NCI-H526 (cell line): ENCODE data around the gene CDS1.
"Not testable (repeated sequence)": the region's sequence is repeated elsewhere in the genome, so short reads cannot be mapped to it uniquely, and the experiment has no call there.

Experiments used
- DNase-seq, 2 experiments: peaks; one replicate each; lab custom pipeline; 2025; lab: John Stamatoyannopoulos, UW

The CDS1 gene

GRCh38 chr4:84611531-84611930 lies 28.6 kb downstream of the CDS1 start:
- DNase-seq = no peak

- DNase-seq = peak in 1 of 2 experiments; percentile 20
Observed at GRCh38 chr4:84614891-84615290, 32.0 kb downstream of the CDS1 start.

DNA sequence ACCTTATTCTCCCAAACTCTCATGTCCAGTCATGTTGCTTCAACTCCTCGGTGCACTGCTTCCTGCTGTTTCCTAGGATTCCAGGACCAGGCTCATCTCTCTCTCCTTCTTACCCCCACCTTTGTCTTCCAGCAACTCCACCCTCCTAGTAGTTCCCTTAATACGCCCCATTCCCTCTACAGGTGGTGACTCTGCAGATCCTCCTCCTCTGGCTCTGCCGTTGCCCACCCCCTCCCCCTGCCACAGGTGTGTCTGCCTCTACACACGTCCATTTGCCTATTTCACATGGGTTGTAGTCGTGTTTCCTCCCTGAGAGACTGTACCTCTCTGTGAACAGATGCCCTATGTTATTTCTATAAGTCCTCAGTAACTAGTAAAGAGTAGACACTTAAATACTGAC lies 32.4 kb downstream of the CDS1 start:
- peak in 1 of 2 experiments; percentile 29 for DNase-seq

DNA sequence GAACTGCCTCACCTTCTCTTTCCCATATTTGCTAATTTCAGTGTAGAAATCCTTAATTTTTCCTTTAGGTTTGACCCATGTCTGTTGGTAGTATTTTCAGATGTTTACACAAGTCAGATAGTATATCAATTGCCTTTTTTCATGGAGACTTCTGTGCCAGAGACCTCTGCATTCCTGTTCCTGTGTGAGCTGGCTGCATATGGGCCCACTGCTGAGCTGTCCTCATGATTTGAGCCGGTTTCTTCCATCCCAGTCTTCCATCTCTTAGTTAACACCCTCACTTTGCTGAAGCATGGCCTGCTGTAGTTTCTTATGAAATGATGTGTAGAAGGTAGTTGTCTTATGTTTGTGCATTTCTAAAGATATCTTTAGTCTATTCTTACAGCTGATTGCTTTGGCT lies 40.0 kb downstream of the CDS1 start:
- no peak for DNase-seq

- DNase-seq = no peak
Observed at GRCh38 chr4:84623661-84624060, 40.7 kb downstream of the CDS1 start.

- DNase-seq = no peak
Observed at GRCh38 chr4:84626673-84627072, 43.7 kb downstream of the CDS1 start.

GRCh38 chr4:84631573-84631972 lies 48.6 kb downstream of the CDS1 start:
- DNase-seq = no peak

DNA sequence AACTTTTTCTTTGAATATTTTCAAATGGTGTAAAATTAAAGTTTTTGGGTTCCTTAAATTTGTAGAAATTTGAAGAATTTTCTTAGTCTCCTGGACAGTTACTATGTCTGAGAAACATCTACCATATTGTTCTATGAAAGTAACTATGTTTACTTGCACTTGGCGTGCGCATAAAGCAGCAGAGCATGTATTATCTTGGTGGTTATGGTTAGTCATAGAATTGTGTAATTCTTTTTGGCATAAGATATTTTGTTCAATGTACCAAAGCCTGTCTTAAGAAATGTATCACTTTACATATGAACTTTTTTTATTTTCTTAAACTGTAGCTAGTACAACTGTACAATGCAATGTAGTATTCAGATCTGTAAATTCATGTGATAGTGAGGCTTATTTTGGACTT lies 49.2 kb downstream of the CDS1 start:
- no peak for DNase-seq

GRCh38 chr4:84634961-84635360 lies 52.0 kb downstream of the CDS1 start:
- no peak for DNase-seq

DNA sequence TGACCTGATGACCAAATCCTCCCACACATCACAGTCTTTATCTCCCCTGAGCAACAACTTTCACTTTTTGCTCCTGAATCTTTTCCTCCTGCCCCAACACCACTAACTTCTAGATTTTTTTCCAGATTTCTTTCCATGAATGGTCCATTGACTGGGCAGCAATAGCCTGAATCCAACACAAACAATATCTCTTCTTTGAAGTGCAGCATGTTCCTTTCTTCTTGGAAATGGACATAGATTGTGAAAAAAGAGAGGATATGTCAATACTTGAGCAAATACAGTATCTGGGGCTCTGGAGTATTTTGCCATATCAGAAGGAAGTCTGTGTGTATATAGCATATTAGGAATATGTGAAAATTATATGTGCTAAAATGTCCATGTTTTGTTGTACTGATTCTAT lies 55.2 kb downstream of the CDS1 start:
- DNase-seq = no peak

DNA sequence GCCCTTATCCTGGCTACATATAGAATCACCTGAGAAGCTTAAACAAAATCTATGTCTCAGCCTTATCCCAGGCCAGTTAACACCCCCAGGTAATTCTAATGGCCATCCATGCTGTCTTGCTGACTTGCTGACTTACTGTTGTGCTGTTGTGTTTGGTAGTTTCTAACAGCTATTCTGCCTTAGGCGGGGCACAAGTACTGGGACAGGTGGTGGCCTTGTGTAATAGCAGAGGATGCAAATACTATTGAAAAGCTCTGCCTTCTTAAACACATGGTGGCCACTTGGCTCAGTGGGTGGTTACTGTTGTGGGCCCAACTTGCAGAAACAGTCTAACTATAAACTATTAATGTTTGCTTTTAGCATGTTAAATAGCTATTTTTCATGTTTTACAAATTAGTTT lies 56.2 kb downstream of the CDS1 start:
- DNase-seq = peak; percentile 71

- no peak for DNase-seq
Observed at GRCh38 chr4:84644087-84644486, 61.2 kb downstream of the CDS1 start.

- DNase-seq = peak in 1 of 2 experiments; percentile 3
Observed at GRCh38 chr4:84647312-84647884, 64.5 kb downstream of the CDS1 start.

DNA sequence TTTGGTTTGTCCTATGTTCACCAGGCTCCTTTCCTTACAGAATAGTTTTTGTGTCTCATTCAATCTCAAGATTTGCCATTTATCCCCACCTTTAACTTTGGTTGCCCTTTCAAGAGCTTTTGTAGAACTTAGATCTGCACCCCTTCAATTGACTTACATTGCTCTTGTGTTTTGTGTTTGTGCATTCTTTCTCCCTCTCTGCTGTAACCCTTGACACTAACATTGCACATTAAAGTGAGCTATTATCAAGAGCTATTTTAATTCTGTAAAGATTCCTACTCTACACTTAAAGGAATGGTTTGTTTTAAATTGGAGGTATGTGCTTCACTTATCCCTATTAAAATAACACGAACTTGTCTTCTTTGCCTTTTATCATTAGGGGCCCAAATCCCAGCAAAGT lies 65.3 kb downstream of the CDS1 start:
- DNase-seq = no peak

DNA sequence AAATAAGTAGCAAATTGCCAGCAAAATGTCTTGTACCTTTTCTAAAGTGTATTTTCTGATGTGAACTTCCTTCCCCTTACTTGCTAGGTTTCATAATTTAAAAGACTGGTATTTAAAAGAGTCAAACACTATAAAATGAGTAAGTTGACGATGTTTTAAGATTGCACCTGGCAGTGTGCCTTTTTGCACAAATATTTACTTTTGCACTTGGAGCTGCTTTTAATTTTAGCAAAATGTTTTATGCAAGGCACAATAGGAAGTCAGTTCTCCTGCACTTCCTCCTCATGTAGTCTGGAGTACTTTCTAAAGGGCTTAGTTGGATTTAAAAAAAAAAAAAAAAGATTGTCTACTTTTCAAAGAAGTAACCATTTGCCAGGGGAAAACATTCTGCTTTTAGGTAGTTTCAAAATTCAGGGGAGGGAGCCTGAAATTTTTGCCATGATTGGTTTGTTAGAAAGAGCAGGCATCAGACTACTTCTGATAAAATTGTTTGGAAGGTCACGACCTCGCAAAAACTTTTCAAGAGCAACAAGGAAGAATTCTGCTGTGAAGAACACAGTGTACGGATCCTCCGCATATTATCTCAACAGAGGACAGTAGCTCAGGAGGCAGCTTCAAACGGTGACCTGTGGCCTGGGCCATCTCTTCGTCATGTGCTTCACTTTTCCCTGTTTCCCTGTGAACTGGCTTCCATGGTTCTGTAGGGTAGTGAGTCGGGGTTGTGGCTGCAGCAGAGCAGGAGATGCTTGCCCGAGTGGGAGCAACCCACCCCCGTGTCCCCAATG lies 66.1 kb downstream of the CDS1 start:
- DNase-seq = no peak

DNA sequence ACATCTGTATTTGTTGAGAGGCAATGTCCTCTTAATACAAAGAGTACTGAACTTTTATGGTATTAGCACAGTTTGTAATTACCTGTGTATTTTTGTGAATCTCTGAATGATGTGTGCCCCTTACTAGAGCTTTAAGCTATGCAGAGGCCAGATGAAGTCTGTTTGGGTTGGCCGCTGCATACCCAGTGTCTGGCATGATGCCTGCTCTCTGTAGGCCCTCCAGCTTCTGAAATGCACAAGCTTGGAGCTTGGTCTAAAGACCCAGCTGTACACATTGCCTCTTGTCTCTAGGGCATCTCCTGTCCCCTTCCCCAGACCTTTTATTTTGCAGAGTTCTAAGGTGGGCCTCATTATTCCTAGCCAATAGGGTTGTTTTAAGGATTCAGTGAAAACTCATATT lies 68.6 kb downstream of the CDS1 start:
- no peak for DNase-seq

DNA sequence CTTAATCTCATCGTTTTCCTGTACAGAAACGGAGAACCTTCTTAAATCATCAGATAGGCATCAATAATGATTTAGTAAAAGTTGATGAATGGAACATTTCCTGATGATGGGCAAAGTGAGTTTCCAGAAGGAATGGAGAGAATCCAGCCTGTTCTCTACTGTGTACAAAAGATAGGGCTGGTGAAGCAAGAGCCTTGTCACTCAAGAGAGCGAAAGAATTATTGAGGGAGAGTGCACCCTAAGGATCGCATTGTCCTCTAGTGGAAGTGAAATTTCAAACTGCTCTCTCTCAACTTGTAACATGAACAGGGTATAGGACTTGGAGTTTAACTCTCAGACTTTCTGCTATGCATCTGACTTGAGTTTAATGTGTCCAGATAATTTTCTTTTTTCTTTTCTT lies 69.6 kb downstream of the CDS1 start:
- no peak for DNase-seq

DNA sequence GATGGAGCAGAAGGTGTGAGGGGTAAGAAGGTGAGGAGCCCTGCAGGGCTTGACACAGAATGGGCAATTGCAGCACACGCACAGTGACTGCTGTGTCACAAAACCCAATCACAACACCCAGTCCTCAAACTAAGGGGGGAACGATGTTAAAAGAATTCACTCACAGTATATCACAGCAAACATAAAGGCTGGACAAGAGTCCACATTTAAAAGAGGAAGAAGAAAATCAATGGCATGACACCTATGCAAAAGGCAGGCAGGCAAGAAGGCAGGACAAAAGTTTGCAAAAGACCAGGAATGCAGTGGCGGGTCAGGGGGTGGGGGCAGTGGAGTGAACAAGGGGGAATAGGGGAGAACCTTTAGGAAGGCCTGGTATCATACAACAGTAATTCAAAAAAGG lies 77.7 kb downstream of the CDS1 start:
- no peak for DNase-seq

GRCh38 chr4:84661191-84661939 lies 78.4 kb downstream of the CDS1 start:
- no peak for DNase-seq

- not testable (repeated sequence) for DNase-seq
Observed at GRCh38 chr4:84664767-84665166, 81.8 kb downstream of the CDS1 start.

DNA sequence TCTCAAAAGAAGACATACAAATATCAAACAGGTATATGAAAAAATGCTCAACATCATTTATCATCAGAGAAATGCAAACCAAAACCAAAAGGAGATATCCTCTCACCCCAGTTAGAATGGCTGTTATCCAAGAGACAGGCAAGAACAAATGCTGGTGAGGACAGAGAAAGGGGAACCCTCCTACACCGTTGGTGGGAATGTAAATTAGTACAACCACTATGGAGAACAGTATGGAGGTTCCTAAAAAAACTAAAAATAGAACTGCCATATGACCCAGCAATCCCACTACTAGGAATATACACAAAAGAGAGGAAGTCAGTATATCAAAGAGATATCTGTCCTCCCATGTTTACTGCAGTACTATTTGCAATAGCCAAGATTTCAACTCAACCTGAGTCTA lies 83.5 kb downstream of the CDS1 start:
- DNase-seq = no peak

DNA sequence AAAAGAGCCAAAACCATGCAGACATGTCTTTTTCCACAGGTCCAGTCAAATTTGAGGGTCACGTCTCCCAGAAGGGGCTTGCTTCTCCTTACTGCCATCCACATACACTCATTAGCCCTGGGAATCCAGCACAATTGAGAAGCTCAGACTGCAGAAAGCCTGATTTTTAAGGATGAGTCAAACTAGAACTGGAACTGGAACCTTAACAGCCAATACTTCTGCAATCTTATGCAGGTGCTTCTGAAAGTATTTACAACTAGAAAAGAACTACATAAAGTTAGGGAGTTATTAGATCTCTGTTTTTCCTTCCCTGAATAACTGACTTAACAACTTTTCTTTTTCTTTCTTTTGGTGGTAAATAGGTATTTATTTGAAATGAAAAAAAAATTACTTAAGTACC lies 86.3 kb downstream of the CDS1 start:
- no peak for DNase-seq

GRCh38 chr4:84672177-84672576 lies 89.2 kb downstream of the CDS1 start:
- no peak for DNase-seq
